Stimulated activated CD8-positive, alpha-beta memory T cell treated with anti-CD3 and anti-CD28 coated beads, Interleukin-7, amount 100 ng/mL, for 48 hours (primary cell): ENCODE data around the gene CFAP99.

ENCODE experiments used
- DNase-seq, 2 donors: peaks; one replicate each; pipeline ENCODE4 v3.0.0-alpha.2; 2020; ENCODE audit warnings: low read depth in 1 of 2; ENCODE audit errors: extremely low read depth in 1 of 2

The CFAP99 gene

GRCh38 chr4:2445130-2445529 is 26.4 kb downstream of the CFAP99 start:
- no peak for DNase-seq

GRCh38 chr4:2445571-2445970 is 26.8 kb downstream of the CFAP99 start:
- no peak for DNase-seq

- no peak for DNase-seq
Observed at GRCh38 chr4:2446656-2447564, 28.2 kb downstream of the CFAP99 start.

- DNase-seq = no peak
Observed at GRCh38 chr4:2448589-2448988, 29.8 kb downstream of the CFAP99 start.

- DNase-seq = no peak
Observed at GRCh38 chr4:2449051-2449450, 30.3 kb downstream of the CFAP99 start.

DNA sequence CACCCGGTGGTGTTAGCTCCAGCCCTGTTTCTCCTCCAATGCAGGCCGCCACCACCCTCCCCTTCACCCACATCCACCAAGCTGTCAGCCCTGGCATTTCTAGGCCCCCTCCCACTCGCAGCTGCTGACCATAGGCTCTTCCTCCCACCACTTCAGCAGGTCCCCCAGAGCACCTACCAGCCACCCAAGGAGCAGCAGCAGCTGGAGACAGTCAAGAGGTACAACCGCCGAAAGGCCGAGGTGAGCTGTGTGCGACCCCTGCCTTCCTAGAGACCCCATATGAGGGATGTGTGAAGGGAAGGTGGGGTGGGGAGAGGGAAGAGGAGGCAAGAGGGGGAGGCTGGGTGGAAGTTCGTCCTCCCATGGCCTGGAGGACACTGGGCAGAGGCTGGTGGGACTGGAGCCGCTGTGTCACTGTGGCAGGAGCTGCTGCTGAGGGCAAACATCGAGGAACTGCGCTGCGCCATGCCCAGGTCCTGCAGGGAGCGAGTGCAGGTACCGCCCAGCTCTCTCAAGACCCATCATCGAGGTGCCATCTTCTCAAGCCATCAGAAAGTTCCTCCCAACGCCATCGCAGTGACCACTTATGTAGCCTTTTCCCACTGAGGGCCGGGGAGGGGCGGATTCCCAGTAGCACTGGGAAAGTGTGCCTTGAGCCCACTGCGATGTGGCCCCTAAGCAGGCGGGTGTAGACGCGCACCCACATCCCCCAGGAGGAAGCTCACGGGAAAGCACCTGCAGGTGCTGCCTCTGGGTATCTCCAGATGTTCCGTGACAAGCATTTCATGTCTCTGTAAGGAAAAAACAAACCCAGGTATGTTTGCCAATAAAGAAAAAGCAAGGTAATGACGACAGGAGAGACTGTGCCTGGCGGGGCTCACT is 31.0 kb downstream of the CFAP99 start:
- DNase-seq = no peak

- no peak for DNase-seq
Observed at GRCh38 chr4:2450394-2451035, 31.8 kb downstream of the CFAP99 start.

- DNase-seq = no peak
Observed at GRCh38 chr4:2451036-2451520, 32.3 kb downstream of the CFAP99 start.

- DNase-seq = no peak
Observed at GRCh38 chr4:2451821-2452785, 33.3 kb downstream of the CFAP99 start.

- no peak for DNase-seq
Observed at GRCh38 chr4:2457481-2458295, 38.9 kb downstream of the CFAP99 start.

DNA sequence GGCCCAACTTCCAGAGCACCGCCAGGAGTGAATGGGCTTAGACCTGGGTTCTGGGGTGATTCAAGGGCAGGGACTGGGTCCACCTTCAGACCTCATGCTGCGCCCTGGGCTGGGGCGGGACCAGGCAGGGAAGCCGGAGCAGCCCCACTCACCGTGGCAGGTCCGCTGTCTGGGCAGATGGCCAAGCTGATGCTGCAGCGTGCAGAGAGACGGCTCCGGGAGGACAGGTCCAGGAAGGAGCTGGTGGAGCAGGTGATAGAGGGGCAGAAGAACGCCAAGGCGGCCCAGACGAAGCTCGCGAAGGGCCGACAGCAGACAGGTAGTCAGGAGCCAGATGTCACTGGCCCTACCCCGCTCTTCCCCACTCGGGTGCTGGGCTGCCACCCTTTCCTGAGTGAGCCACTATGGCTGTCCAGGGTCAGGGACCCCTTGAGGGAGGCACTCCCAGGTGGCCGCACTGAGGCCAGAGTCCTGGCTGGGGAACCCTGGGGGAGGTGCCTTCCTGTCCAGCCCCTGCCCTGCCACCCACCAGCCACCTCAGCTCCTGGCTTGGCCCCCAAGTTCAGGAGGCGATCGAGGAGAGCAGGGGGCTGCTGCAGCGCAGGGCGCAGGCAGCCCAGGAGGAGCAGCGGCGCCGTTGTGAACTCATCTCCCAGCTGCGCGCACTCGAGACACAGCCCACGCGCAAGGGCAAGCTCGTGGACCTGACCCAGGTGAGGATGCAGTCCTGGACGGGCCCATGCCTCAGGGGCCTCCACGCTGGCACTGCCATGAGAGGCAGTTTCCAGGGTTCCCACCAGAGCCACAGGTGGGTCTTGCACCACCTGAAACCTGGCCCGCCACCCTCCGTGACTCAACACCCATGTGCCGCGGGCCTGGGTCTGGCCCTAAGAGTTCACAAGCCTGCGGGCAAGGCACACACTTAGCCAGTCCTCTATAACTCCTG is 40.1 kb downstream of the CFAP99 start:
- no peak for DNase-seq

GRCh38 chr4:2459589-2460349 is 41.0 kb downstream of the CFAP99 start:
- no peak for DNase-seq

GRCh38 chr4:2461246-2461960 is 42.6 kb downstream of the CFAP99 start:
- DNase-seq = no peak

- DNase-seq = peak; percentile 26 to 37
Observed at GRCh38 chr4:2462218-2462991, 43.6 kb downstream of the CFAP99 start.

DNA sequence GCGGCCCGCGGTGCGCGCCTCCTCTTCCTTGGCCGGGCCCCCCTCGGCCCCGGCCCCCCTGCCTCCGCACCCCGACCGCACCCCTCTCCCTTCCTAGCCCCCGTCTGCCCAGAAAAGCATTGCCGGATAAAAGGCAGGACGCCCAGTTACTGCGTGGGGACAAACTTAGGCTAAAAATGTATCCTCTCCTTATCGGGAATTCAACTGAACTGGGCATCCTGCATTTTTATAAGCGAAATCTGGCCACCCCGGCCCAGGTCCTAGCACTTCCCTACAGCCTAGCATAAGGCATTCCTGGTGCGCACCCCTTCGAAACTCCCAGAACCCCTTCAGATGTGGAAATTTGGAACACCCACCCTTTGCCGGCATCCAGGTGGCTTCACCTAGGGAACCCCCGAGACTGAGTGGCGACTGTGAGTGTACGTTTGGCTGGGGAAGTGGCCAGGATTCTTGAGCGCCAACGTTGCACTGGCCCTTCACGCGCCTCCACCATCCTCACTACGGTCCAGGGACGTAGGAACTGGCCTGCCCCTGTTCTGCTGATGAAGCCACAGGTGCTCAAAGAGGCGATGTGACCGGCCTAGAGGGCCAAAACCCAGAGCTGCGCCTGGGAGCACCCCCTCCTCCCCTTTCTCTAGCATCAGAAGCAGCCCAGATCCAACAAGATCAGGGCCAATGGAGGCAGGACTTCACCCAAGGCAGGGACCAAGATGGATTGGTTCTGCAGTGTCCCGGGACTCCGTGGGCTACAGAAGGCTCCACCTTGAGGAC is 44.4 kb downstream of the CFAP99 start:
- no peak for DNase-seq
